AG04449 (cell line): Measurements from ENCODE around the gene KIF15.

ENCODE experiments used
- CTCF ChIA-PET: fragments of 350-600 bp; formaldehyde crosslinking; extraction: SDS; loops from one replicate; lab custom pipeline; 2021; ENCODE audit warnings: antibody characterized with exemption; lab: Yijun Ruan, JAX
- POLR2A ChIA-PET: fragments of 400-600, 350-600 bp; formaldehyde crosslinking; extraction: SDS; loops from one replicate; lab custom pipeline; 2020; ENCODE audit warnings: antibody characterized with exemption, inconsistent platforms; lab: Yijun Ruan, JAX
- DNase-seq: peaks from one replicate; pipeline ENCODE4 v3.0.0-alpha.2; 2010; ENCODE audit warnings: low read depth, low spot score
- H3K4me3 ChIP-seq: 2 replicates; pipeline ENCODE4 v1.5.1; 2011; ENCODE audit warnings: low read depth, mild to moderate bottlenecking, control low read depth, low read length
- CTCF ChIP-seq: IDR thresholded peaks from one replicate; pipeline ENCODE4 v1.5.1; 2011; ENCODE audit warnings: mild to moderate bottlenecking, moderate library complexity, low read length, control low read depth, inconsistent platforms; ENCODE audit not compliant: insufficient read depth; ENCODE audit errors: missing control alignments

KIF15 gene

GRCh38 chr3:44883999-44884431, 122.4 kb downstream of the KIF15 start:
- no peak for TF ChIP-seq CTCF
- H3K4me3 ChIP-seq: no peak overlapping the region
- CTCF ChIA-PET: interaction anchor here (0.8 to 1.6 kb wide), 4 partner anchors 10 to 31 kb away, joined by 3 to 5 read pairs (median 4); partner anchors contain the start of gene TGM4
- POLR2A ChIA-PET: interaction anchor here (0.6 kb wide), 1 partner anchor 9 kb away, joined by 3 read pairs; no protein-coding TSS in a partner anchor
- DNase-seq: peak; percentile 80

GRCh38 chr3:44885618-44886017, 124.0 kb downstream of the KIF15 start:
- POLR2A ChIA-PET: no interaction called here
- TF ChIP-seq CTCF: no peak
- no peak overlapping the region for H3K4me3 ChIP-seq
- CTCF ChIA-PET: interaction anchor here (1.0 to 1.3 kb wide), 3 partner anchors 9 to 123 kb away, joined by 3 read pairs; no protein-coding TSS in a partner anchor
- peak; percentile 72 for DNase-seq

GRCh38 chr3:44886561-44886960, 125.0 kb downstream of the KIF15 start:
- POLR2A ChIA-PET: no interaction called here
- CTCF ChIA-PET: interaction anchor here (1.0 to 1.1 kb wide), 3 partner anchors 8 to 124 kb away, joined by 3 read pairs; no protein-coding TSS in a partner anchor
- no peak for TF ChIP-seq CTCF

GRCh38 chr3:44887101-44887500, 125.5 kb downstream of the KIF15 start:
- TF ChIP-seq CTCF: no peak

More at GRCh38 chr3:44886561-44886960, 125.0 kb downstream of the KIF15 start:
- H3K4me3 ChIP-seq: no peak overlapping the region
- no peak for DNase-seq

GRCh38 chr3:44890258-44890657, 128.7 kb downstream of the KIF15 start:
- DNase-seq: no peak
- ChIA-PET CTCF (no interaction called here), POLR2A (no interaction called here)
- no peak for TF ChIP-seq CTCF
- H3K4me3 ChIP-seq: no peak overlapping the region

More at GRCh38 chr3:44887101-44887500, 125.5 kb downstream of the KIF15 start:
- ChIA-PET POLR2A (no interaction called here), CTCF (interaction anchor here (1.1 kb wide), 1 partner anchor 20 kb away, joined by 3 read pairs; no protein-coding TSS in a partner anchor)
- no peak for DNase-seq
- H3K4me3 ChIP-seq: no peak overlapping the region

- no peak for DNase-seq
- H3K4me3 ChIP-seq: no peak overlapping the region
- TF ChIP-seq CTCF: no peak
- CTCF ChIA-PET: no interaction called here
- POLR2A ChIA-PET: no interaction called here
These were observed 129.3 kb downstream of the KIF15 start for GRCh38 chr3:44890852-44891251.
